Ovary (tissue), 3 donors: ENCODE results near the gene ACVRL1.

ENCODE experiments used
- EP300 ChIP-seq: sonication (generic); formaldehyde crosslinking; IDR thresholded peaks from one replicate; pipeline ENCODE4 v1.6.1; 2017; ENCODE audit warnings: antibody characterized with exemption
- TF ChIP-seq, protein P1 (sequence below), 3 donors: fragments of 450-650 bp in 2 of 3; fragments of 200-600 bp in 1 of 3; IDR thresholded peaks; one replicate each; pipeline versions ENCODE4 v1.5.1 to v1.8.0; 2016 to 2022; ENCODE audit warnings: antibody characterized with exemption in 3 of 3, mild to moderate bottlenecking in 1 of 3
- donor health status: DM: no; HTN: no; CAD: no.

DNA sequence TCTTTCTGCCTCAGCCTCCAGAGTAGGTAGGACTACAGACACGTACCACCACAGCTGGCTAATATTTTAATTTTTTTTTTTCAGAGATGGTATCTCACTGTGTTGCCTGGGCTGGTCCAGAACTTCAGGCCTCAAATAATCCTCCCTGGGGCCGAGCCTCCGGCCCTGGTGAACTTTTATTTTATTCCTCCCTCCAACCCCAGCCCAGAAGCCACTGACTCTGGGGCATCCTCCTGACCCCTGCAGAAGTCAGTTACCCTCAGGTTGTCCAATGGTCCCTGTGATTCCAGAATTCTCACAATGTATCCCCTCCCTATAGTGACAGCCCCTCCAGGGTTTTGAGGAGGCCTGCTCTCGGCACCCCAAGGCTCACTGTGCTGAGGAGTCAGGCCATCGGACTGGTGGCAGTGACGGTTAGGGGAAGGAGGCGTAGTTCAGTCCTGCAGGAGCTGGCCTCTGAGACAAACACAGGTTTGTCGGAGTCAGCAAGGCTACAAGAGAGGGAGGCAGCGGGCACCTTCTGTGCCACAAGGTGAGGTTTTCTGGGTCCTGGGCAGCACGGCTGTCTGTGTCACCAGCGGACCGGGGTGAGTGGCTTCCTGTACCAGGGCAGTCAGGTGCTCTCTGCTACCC is 39.4 kb upstream of the ACVRL1 start:
- TF ChIP-seq, protein P1, sequence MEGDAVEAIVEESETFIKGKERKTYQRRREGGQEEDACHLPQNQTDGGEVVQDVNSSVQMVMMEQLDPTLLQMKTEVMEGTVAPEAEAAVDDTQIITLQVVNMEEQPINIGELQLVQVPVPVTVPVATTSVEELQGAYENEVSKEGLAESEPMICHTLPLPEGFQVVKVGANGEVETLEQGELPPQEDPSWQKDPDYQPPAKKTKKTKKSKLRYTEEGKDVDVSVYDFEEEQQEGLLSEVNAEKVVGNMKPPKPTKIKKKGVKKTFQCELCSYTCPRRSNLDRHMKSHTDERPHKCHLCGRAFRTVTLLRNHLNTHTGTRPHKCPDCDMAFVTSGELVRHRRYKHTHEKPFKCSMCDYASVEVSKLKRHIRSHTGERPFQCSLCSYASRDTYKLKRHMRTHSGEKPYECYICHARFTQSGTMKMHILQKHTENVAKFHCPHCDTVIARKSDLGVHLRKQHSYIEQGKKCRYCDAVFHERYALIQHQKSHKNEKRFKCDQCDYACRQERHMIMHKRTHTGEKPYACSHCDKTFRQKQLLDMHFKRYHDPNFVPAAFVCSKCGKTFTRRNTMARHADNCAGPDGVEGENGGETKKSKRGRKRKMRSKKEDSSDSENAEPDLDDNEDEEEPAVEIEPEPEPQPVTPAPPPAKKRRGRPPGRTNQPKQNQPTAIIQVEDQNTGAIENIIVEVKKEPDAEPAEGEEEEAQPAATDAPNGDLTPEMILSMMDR (IDR thresholded peaks at IDR 0.05) = no peak
- TF ChIP-seq EP300 = no peak
